Activated CD8-positive, alpha-beta memory T cell treated with anti-CD3 and anti-CD28 coated beads for 4 hours (primary cell): Measurements from ENCODE around the gene TNXB.
A peak's percentile ranks its signal among the peaks of the same experiment; 100 is the strongest.
"Not testable (repeated sequence)": the region's sequence is repeated elsewhere in the genome, so short reads cannot be mapped to it uniquely, and the experiment has no call there.

ENCODE experiments used
- DNase-seq, 2 donors: peaks; one replicate each; pipeline ENCODE4 v3.0.0-alpha.2; 2020; ENCODE audit warnings: low read depth in 2 of 2

Gene TNXB

DNA sequence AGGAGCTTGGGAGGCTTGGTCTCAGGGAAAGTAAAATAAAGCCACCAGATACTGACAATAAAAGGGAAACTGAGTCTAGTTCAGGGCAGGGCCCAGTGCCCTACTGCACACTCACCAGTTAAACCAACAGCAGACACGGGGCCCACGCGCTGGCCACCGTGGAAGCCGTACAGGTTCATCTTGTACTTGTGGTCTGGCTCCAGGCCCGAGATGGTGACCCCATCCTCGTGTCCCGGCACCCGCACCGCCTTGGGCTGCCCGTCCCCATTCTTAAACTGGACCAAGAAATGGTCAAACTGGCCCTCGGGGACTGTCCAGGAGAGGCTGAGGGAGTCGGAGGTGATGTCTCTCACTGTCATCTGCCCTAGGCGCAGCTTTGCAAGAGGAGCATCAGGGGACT, 44.4 kb downstream of the TNXB start:
- no peak for DNase-seq

DNA sequence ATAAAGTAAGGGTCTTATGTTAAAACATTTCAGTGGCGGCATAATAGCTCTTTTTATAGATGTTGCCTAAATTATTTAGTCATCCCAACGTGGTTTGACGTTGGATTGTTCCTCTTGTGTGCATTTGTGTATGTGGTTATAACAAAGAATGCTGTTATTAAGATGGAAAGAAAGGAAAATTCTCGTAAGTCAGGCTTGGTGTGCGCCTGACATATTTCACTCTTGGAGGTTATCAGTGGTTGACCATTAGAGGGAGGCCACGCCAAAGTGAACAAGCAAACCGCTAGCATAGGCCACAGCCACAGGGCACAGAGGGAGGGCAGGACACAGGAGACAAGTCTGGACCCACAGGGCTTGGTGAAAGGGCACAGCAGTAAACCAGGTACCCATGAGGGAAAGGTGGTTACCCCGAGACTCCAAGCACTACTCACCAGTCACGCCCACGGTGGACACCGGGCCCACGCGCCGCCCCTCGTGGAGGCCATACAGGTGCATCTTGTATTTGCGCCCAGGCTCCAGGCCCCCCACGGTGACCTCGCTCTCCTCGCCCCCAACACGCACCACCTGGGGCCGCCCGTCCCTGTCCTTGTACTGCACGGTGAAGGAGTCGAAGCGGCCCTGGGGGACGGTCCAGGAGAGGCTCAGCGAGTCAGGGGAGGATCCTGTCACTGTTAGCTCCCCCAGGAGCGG, 48.0 kb downstream of the TNXB start:
- DNase-seq, result no peak

DNA sequence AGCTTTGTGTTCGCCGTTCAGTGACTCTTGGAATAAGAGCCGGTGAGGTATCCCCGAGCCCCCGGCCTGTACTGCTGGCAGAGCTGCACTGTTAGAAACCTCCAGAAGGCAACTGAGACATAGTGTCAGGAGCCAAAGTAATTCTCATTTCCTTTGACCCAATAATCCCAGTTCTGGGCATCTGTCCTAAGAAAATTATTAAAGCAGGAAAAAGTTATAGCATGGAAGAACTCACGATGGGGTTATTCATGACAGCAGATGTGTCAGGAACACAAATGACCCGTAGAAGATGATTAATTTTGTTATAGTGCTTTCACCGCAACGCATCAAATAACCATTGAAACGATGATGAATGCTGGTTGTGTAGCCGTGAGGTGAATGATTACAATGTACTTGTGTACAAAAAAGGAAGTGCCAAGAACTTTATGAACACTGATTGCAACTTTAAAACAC, 50.6 kb downstream of the TNXB start:
- no peak for DNase-seq

DNA sequence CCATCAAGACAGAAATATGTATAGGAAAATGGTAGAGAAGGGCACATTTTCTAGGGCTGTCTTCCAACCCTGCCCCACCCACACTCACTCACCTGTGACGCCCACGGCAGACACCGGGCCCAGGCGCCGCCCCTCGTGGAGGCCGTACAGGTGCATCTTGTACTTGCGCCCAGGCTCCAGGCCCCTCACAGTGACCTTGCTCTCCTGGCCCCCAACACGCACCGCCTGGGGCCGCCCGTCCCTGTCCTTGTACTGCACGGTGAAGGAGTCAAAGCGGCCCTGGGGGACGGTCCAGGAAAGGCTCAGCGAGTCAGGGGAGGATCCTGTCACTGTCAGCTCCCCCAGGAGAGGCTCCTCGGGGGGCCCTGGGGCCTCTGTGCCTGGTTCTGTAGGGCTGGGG, 51.2 kb downstream of the TNXB start:
- no peak for DNase-seq

DNA sequence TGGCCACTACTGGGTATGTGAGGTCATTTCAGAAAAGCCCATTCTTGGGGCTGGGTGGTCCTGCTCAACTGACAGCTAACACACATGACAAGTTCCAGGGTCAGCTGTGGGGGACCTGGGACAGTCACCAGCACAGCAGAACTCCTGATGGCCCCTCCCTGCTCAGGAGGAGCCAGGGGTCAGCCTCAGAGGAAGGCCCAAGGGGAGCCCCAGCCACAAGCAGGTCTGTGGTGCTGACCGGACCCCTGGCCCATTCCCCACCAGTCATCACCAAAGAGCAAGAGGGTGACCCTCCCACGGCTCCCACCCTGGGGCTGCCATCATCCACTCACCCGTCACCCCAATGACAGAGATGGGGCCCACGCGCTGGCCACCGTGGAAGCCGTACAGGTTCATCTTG, 52.9 kb downstream of the TNXB start:
- DNase-seq, result no peak

DNA sequence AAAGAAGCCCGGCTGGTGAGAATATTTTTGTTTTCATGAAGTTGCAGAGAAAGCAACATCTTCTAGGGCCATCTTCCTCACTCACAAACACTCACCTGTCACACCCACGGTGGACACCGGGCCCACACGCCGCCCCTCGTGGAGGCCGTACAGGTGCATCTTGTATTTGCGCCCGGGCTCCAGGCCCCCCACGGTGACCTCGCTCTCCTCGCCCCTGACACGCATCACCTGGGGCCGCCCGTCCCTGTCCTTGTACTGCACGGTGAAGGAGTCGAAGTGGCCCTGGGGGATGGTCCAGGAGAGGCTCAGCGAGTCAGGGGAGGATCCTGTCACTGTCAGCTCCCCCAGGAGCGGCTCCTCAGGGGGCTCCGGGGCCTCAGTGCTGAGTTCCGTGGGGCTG, 53.4 kb downstream of the TNXB start:
- DNase-seq, result not testable (repeated sequence)

DNA sequence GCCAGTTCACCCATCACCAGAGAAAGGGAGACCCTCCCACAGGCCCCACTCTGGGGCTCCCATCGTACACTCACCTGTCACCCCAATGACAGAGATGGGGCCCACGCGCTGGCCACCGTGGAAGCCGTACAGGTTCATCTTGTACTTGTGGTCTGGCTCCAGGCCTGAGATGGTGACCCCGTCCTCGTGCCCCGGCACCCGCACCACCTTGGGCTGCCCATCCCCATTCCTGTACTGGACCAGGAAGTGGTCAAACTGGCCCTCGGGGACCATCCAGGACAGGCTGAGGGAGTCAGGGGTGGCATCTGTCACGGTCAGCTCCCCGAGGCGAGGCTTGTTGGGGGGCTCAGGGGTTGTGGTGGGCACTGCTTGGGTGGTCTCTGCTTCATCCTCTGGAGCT, 55.8 kb downstream of the TNXB start:
- DNase-seq, result not testable (repeated sequence)

DNA sequence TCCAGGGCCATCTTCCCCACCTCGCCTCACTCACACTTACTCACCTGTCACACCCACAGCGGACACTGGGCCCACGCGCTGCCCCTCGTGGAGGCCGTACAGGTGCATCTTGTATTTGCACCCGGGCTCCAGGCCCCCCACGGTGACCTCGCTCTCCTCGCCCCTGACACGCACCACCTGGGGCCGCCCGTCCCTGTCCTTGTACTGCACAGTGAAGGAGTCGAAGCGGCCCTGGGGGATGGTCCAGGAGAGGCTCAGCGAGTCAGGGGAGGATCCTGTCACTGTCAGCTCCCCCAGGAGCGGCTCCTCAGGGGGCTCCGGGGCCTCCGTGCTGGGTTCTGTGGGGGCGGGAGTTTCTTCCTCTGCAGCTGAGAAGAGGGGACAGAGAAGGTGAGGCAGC, 56.5 kb downstream of the TNXB start:
- not testable (repeated sequence) for DNase-seq

DNA sequence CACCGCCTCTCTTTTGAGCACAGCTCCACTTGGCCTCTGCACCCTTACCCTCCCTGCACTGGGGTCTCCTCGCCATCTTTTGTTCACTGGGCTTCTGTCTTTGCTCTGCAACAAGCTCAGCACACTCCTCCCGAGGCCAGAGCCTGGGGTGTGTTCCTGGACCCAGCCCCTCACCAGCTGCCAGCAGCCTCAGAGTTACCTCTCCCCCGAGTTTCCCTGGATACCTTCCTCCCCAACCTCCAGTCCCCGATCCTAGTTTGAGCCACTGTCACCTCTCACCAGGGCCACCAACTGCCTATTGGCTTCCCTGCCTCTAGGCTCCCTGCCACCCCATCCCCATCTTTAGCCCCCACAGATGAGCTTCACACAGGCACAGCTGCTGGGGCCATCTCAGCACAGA, 58.6 kb downstream of the TNXB start:
- no peak for DNase-seq

DNA sequence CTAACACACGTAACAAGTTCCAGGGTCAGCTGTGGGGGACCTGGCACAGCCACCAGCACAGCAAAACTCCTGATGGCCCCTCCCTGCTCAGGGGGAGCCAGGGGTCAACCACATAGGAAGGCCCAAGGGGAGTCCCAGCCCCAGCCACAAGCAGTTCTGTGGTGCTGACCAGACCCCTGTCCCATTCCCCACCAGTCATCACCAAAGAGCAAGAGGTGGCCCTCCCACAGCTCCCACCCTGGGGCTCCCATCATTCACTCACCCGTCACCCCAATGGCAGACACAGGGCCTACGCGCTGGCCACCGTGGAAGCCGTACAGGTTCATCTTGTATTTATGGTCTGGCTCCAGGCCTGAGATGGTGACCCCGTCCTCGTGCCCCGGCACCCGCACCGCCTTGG, 59.4 kb downstream of the TNXB start:
- not testable (repeated sequence) for DNase-seq

DNA sequence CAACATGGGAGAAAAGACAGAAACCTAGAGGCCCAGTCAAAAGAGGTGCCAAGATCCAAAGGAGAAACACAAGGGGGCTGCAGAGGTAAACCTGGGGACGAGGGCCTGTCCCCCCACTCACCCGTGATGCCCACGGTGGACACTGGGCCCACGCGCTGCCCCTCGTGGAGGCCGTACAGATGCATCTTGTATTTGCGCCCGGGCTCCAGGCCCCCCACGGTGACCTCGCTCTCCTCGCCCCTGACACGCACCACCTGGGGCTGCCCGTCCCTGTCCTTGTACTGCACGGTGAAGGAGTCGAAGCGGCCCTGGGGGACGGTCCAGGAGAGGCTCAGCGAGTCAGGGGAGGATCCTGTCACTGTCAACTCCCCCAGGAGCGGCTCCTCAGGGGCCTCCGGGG, 60.0 kb downstream of the TNXB start:
- not testable (repeated sequence) for DNase-seq

DNA sequence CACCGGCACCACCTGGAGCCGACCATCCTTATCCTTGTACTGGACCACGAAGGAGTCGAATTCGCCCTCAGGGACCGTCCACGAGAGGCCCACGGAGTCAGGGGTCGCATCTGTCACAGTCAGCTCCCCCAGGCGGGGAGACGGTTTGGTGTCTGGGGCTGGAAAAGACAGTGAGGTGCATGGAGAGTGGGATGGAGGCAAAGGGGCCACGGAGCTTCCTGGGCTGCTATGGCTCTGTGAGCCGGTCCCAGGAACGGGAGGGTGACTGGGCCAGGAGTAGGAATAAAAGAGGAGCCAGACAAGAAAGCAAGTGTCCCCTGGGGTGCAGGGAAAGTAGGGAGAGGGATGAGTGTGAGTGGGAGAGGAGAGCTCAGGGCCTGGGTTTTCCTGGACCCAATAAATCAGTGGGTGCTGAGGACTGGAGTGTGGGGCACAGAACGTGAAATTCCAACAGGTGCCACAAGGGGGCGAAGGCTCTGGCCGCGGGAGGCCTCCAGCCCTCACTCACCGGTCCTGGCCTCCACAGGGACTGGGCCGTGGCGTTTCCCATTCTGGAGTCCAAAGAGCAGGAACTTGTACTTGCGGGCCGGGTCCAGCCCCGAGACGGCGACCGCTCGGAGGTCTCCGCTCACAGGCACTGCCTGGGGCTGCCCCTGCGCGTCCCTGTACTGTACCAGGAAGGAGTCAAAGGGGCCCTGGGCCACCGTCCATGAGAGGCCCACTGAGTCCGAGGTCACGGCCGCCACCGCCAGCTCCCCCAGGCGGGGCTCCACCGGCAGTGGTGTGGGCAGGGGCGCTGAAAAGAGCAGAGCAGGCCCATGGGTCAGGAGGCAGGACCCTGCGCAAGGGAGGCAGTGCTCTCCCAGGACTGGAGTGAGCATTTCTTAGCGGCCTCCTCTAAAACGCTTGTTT, 61.0 kb downstream of the TNXB start:
- peak; percentile 27 to 42 for DNase-seq

DNA sequence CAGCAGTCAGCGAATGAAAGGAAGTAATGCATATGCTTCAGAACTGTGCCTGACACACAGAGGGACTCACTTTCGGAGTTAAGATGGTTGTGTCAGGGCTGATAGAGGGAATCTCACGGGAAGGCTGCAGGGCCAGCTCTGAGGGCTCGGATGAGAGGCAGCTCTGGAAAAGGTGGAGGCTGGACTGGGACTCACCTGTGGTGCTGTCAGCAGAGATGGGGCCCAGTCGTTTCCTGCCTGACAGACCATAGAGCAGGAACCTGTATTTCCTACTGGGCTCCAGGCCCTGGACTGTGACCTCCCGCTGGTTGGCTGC, 61.6 kb downstream of the TNXB start:
- DNase-seq, result no peak

DNA sequence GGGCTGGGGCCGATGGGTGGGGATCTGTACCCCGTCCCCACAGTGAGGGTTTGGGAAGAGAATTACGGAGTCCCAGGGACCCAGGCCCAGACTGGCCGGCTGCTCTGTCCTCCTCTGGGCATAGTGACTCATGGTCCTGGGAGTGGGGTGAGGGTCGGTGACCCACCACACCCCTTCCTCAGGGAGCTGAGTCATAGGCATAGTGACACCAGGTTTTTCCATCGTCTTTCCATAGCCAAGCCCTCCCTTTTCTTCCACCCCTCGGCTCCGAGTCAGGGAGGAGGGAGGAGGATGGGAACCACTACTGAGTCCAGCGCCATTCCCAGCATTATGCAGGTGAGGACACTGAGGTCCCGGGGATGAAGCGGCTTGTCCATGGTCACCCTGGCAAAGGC, 62.1 kb downstream of the TNXB start:
- DNase-seq, result no peak

DNA sequence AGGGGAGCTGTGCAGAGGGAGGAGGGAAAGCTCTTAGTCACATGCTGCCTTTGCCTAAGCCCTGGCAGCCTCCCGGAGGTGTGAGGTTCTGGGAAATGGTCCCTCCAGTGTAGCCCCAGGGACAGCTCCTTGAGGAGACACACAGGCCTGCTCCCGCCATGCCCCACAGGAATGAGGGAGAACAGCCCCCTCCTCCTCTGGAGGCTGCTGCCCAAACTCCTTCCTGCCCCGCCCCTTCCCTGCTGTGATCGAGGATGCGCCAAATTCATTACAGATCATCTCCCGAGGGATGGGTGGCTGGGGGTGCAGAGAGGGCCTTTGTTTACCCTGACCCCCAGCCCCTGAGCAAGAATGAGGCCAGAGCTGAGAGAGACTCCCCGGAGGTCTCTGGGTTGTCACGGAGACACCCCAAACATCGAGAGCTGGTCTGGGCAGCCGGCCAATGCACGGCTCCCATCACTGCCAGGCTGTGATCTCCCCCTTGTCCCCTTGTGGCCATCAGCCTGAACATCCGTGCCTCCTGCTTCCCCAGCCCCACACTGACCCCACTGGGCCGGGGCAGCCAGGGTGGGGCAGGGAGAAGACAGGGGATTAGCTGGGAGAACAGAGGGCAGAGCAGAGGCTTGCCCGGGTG, 62.6 kb downstream of the TNXB start:
- DNase-seq, result no peak

DNA sequence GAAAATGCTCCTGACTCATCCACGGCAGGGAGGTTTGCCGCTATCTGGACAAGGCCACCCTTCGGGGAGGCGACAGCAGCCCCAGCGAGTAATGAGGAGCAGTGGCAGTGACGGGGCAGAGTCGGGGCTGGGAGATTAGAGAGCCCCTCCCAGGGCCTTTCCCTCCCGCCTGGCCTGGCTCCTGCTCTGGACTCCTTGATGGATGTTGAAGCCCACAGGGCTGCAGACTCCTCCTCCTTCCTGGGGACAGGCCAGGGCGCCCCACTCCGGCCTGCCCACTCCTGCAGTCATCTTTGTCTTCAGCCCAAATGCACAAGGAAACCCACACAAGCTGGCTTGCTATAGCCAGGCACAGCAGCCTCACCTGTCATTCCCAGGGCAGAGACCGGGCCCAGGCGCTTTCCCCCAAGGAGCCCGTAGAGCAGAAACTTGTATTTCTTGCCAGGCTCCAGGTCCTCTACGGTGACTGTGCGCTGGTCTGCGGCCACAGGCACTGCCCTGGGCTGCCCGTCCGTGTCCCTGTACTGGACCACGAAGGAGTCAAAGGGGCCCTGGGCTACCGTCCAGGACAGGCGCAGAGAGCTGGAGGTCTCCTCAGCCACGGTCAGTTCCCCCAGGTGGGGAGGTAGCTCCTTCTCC, 63.2 kb downstream of the TNXB start:
- no peak for DNase-seq

DNA sequence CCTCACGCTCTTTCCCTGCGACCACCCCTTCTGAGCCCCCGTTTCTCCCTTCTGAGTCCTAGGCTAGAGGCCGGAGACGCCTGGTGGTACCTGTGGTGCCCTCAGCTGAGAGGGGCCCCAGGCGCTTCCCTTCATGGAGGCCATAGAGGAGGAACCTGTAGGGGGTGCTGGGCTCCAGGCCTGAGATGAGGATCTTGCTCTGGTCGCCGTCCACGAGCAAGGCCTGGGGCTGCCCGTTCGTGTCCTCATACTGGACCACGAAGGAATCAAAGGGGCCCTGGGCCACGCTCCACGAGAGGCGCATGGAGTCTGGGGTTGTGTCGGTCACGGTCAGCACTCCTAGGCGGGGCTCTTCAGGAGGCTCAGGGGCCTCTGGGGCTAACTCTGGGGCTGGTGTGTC, 64.2 kb downstream of the TNXB start:
- not testable (repeated sequence) for DNase-seq

DNA sequence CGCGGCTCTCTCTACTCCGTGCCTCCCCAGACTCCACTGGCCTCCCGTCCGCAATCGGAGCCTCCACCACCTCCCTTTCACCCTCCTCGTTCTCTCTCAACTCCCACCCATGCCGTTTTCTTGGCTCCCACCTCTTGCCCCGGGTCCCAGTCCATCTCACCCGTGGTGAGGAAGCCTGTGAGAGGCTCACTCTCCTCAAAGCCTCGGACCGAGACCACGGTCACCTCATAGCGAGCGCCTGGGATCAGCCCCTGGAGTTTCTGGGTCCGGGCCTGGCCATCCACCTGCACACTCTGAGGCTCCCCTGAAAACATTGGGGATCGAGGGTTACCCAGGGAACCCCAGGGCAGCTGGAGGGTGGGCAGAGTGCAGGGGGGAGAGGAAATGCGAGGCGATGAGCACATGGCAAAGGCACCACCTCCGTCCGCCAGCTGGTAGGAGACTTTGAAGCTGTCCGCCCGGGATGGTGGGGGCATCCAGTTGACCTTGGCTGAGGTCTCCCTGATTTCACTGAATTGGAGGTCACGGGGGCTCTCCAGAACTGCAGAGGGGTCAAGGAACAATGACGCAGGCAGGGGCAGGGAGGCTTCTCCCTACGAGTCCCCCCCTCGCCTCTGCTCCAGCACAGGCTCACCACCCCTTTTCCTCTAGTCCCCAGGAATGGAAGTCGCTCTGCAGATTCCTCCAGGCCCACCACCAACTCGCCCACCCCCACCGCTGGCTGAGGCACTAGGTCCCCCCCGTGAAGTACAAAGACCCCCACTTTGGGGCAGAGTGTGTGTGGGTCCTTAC, 65.4 kb downstream of the TNXB start:
- not testable (repeated sequence) for DNase-seq

DNA sequence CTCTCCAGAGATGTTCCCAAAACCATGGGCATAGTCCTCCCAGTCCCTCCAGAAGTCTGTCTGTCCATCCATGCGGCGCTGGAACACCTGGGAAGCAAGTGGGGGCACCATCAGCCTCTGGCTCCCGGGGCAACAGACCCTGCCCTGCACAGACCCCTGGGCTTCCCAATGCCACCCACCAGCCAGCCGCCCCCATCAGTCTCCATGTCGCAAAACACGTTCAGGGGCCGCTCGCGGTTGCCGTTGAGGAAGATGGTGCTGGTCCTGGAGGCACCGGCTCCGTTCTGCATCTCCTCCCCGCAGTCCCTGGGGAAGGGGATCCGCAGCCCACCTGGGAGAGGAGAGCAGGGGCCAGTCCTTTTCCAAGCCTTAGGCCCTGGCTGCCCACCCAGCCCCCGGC, 66.9 kb downstream of the TNXB start:
- not testable (repeated sequence) for DNase-seq

DNA sequence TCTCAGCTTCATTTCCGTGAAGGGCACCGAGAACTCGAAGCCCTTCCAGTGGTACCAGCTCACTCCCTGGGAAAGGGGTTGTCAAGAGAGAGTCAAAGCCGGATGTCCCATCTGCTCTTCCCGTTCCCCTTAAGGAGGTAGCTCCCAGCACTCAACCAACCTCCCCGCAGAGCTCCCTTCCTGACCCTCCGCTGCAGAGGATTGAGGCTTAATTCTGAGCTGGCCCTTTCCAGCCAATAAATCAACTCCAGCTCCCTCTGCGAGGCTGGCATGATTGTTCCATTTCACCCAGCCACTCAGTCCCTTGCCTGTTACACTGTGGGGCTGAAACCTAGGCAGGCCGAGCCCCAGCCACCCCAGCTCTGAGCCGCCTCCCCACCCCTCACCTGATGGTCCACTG, 67.8 kb downstream of the TNXB start:
- DNase-seq, result not testable (repeated sequence)

DNA sequence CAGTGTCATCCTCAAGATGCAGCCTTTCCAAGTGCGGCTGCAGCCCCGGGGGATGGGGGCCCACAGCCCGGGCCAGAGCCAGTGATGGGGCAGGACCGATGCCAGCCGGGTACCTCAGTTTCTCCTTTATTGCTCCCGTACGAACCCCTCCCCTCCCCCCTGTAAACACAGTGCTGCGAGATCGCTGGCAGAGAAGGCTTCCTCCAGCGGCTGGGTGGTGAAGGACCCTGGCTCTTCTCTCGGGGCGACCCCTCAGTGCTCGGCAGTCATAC, 68.2 kb downstream of the TNXB start:
- DNase-seq, result not testable (repeated sequence)
